ENCODE measurements around the gene ANO3. TPM values are rescaled to one million over a fixed set of nuclear protein-coding genes. Genes with fewer than 3 reads are reported as not detected.

ANO3 gene
- total RNA-seq, 4 donors from 2014 or later, result 0.08 to 0.27 TPM; not detected in 2

DNA sequence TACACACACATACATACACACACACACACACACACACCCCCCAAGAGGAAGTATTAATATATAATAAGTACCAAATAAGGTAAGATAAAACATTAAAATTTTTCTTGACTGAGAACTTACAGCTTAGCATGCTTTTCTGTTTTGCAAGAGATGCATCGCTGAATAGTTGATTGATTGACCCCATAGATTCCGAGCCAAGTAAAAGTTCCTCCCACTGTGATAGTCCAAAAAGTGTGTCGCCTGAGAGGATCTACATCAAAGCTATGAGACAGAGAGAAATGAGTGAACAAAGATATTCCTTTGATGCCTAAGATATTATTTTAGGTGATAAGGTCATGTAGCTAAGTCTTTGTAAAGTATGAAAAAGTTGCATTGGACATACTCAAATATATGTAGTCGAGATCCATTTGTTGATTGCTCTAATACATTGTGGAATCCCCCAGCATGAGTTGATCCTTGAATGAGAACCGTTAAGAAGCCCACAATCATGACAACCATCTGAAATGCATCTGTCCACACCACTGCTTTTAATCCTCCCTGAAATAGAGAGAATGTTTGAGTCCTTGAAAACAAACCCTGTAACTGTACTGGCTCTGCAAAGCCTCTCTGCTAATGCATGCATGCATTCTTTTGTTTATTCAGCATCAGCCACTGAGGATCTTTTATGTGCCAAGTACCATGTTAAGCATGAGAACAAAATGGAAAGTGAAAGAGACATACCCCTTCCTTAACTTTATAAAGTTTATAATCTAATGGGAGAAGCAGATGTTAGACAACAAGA is 371.7 kb downstream of the ANO3 start:
- H3K27ac ChIP-seq, result no peak overlapping the region
- H3K36me3 ChIP-seq, result no peaks in the 10 kb centered on the region
- no peaks in the 10 kb centered on the region for H3K9me3 ChIP-seq
- WGBS, 2 donors (ENCODE audit: low coverage in 1 of 2), result 25 to 43% methylated on average over 5 of the region's 5 CpGs
- TF ChIP-seq POLR2AphosphoS5 (IDR thresholded peaks at IDR 0.05) (no peak), EP300 (IDR thresholded peaks at IDR 0.05) (no peak), POLR2A (IDR thresholded peaks at IDR 0.05) (no peak), CTCF (IDR thresholded peaks at IDR 0.05) (no peak)
- ATAC-seq, result no peak
- no peaks in the 10 kb centered on the region for H3K27me3 ChIP-seq
- no peak overlapping the region for H3K4me3 ChIP-seq
- H3K4me1 ChIP-seq, result peaks cover 0 to 52% (median 0%) of the 10 kb centered on the region in 3 donors

DNA sequence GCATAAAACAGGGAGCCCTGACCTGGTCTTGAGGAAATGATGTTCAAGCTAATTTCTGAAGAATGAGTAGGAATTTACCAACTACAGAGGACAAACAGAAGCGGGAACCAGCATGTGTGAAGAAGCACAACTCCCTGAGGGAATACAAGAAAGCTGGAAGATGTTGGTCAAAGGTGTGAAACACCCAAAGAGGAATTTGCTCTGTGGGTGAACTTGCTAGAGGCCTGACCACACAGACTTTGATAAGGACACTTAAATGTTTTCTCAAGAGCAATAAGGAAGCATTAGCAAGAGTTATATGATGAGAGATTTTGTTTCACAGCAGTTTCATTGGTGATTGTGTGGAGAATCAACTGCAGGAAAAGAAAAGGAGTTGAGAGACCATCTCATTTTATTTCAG is 372.3 kb downstream of the ANO3 start:
- H3K4me3 ChIP-seq, result no peak overlapping the region
- TF ChIP-seq POLR2A (IDR thresholded peaks at IDR 0.05), result no peak
- TF ChIP-seq POLR2AphosphoS5 (IDR thresholded peaks at IDR 0.05), result no peak
- no peak for TF ChIP-seq EP300 (IDR thresholded peaks at IDR 0.05)
- no peak for TF ChIP-seq CTCF (IDR thresholded peaks at IDR 0.05)
- 92 to 100% methylated on average over 1 of the region's 1 CpG for WGBS, 2 donors (ENCODE audit: low coverage in 1 of 2)
- H3K9me3 ChIP-seq, result no peaks in the 10 kb centered on the region
- no peaks in the 10 kb centered on the region for H3K27me3 ChIP-seq
- peaks cover 0 to 59% (median 0%) of the 10 kb centered on the region in 3 donors for H3K4me1 ChIP-seq
- no peaks in the 10 kb centered on the region for H3K36me3 ChIP-seq
- no peak overlapping the region for H3K27ac ChIP-seq
- no peak for ATAC-seq

DNA sequence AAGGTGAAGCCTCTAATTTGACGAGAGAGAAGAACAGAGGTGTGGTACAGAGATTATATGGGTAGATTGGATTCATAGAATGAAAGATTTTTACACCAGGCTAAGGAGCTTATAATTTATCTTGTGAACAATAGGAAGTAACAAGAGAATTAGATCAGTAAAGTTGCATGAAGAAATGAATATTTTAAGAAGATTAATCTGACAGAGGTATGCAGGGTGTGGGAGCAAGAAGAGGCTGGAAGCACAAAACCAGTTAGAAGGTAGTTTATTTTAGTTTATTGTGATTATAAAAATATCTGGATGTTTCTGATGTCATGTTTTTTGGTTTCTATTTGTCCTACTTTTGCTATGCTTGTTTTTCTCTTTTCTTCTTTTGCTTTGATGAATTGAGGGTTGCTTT is 374.3 kb downstream of the ANO3 start:
- Histone ChIP-seq H3K9me3 (no peaks in the 10 kb centered on the region), H3K27me3 (no peaks in the 10 kb centered on the region), H3K27ac (peak overlapping the region in 1 of 4 donors; percentile 11), H3K4me3 (no peak overlapping the region), H3K4me1 (peaks cover 0 to 56% (median 0%) of the 10 kb centered on the region in 3 donors), H3K36me3 (no peaks in the 10 kb centered on the region)
- 54 to 71% methylated on average over 1 of the region's 1 CpG for WGBS, 2 donors (ENCODE audit: low coverage in 1 of 2)
- TF ChIP-seq POLR2A (IDR thresholded peaks at IDR 0.05) (no peak), CTCF (IDR thresholded peaks at IDR 0.05) (no peak), EP300 (IDR thresholded peaks at IDR 0.05) (no peak), POLR2AphosphoS5 (IDR thresholded peaks at IDR 0.05) (no peak)
- ATAC-seq, result no peak

DNA sequence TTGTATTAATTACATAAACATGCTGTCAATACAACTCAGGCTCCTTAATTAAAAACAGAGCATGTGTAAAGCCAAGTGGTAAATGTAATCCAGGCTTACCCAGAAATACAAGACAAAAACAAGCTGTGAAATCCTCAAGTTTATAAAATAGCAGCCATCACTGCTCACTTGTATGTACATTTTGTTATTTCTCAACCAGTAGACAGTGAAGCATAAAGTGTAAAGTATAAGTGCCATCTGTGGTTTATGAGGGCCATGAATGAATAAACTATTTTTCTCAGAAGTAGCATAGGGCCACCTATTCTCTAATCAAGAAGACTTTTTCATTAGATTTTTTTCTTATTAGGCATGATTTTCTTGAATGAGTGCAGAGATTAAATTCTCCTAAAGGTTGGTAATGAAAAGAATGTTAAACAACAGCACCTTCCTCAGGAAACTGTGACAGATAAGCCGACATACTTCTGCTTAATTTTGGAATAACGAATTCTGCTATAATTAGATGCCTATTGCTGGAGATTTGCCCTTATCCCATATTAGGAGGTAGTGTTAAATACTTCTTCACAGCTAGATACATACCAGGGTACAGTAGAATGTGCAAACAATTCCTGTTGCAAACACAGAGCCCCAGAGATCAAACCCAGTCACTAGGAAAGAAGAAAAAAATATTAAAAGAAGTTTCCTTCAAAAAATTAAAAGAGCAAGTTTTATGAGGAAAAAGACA is 377.0 kb downstream of the ANO3 start:
- no peaks in the 10 kb centered on the region for H3K9me3 ChIP-seq
- no peaks in the 10 kb centered on the region for H3K27me3 ChIP-seq
- no peak for ATAC-seq
- H3K36me3 ChIP-seq, result no peaks in the 10 kb centered on the region
- H3K4me3 ChIP-seq, result no peak overlapping the region
- TF ChIP-seq CTCF (IDR thresholded peaks at IDR 0.05) (no peak), POLR2AphosphoS5 (IDR thresholded peaks at IDR 0.05) (no peak), EP300 (IDR thresholded peaks at IDR 0.05) (no peak), POLR2A (IDR thresholded peaks at IDR 0.05) (no peak)
- peak overlapping the region; percentile 18 to 61 (median 36) for H3K27ac ChIP-seq
- WGBS, 2 donors (ENCODE audit: low coverage in 1 of 2), result 8 to 29% methylated on average over 2 of the region's 2 CpGs
- H3K4me1 ChIP-seq, result peaks cover 0 to 38% (median 0%) of the 10 kb centered on the region in 3 donors

All from gastroesophageal sphincter (tissue), 4 donors.